Bronchial epithelial cell (primary cell): ENCODE data around the gene EGFL7. TPM values are rescaled to one million over a fixed set of nuclear protein-coding genes. Genes with fewer than 3 reads are reported as not detected.

ENCODE experiments used
- DNase-seq: peaks from one replicate; pipeline ENCODE4 v3.0.0-alpha.2; 2010; ENCODE audit warnings: low read depth
- FAIRE-seq: peaks from 2 replicates; lab custom pipeline; 2011; peaks lifted over from hg19 to GRCh38; lab: Jason Lieb, UNC
- H3K27me3 ChIP-seq: 2 replicates; pipeline ENCODE4 v1.5.1; 2011; ENCODE audit warnings: low read length; ENCODE audit not compliant: control insufficient read depth, insufficient read depth
- H3K36me3 ChIP-seq: 2 replicates; pipeline ENCODE4 v1.5.1; 2011; ENCODE audit warnings: low read length; ENCODE audit not compliant: control insufficient read depth, insufficient read depth
- H3K4me3 ChIP-seq: 2 replicates; pipeline ENCODE4 v1.5.1; 2011; ENCODE audit warnings: mild to moderate bottlenecking, low read depth, low read length, control low read depth
- CTCF ChIP-seq: IDR thresholded peaks from 2 replicates; pipeline ENCODE4 v1.5.1; 2011; ENCODE audit warnings: mild to moderate bottlenecking, moderate library complexity, low read length, control low read depth, inconsistent platforms; ENCODE audit not compliant: insufficient read depth, severe bottlenecking
- total RNA-seq: library from RNA; depleted of rRNA; stranded (reverse); fragments of >200 nt; gene quantifications from 2 replicates; pipeline ENCODE4 v1.2.1, GENCODE V29; 2014

Gene EGFL7
- total RNA-seq, 1 donor from 2014 or later, result 11.8 TPM

GRCh38 chr9:136653323-136654079, 9.2 kb upstream of the EGFL7 start:
- no peaks in the 10 kb centered on the region for H3K36me3 ChIP-seq
- peaks cover 2% of the 10 kb centered on the region for H3K27me3 ChIP-seq
- no peak overlapping the region for H3K4me3 ChIP-seq
- no peak for TF ChIP-seq CTCF
- no peak for DNase-seq
- FAIRE-seq, result no peak

GRCh38 chr9:136654820-136655535, 7.7 kb upstream of the EGFL7 start:
- H3K27me3 ChIP-seq, result peaks cover 2% of the 10 kb centered on the region
- no peak for TF ChIP-seq CTCF
- no peak overlapping the region for H3K4me3 ChIP-seq
- FAIRE-seq, result no peak
- no peaks in the 10 kb centered on the region for H3K36me3 ChIP-seq
- no peak for DNase-seq

- no peak for TF ChIP-seq CTCF
- Histone ChIP-seq H3K27me3 (peaks cover 2% of the 10 kb centered on the region), H3K36me3 (no peaks in the 10 kb centered on the region), H3K4me3 (no peak overlapping the region)
- no peak for FAIRE-seq
- DNase-seq, result no peak
These were observed 7.1 kb upstream of the EGFL7 start for GRCh38 chr9:136655536-136656182.

- TF ChIP-seq CTCF, result no peak
- H3K36me3 ChIP-seq, result no peaks in the 10 kb centered on the region
- H3K27me3 ChIP-seq, result peaks cover 2% of the 10 kb centered on the region
- no peak overlapping the region for H3K4me3 ChIP-seq
- DNase-seq (no peak), FAIRE-seq (no peak)
These were observed 6.5 kb upstream of the EGFL7 start for GRCh38 chr9:136656183-136656738.

- TF ChIP-seq CTCF, result no peak
- DNase-seq (no peak), FAIRE-seq (no peak)
- peaks cover 2% of the 10 kb centered on the region for H3K27me3 ChIP-seq
- H3K36me3 ChIP-seq, result no peaks in the 10 kb centered on the region
- no peak overlapping the region for H3K4me3 ChIP-seq
These were observed 5.7 kb upstream of the EGFL7 start for GRCh38 chr9:136656795-136657611.
